Brain pericyte (primary cell): ENCODE measurements around the gene BCCIP.

ENCODE experiments used
- DNase-seq: peaks from one replicate; pipeline ENCODE4 v3.0.0-alpha.2; 2012; ENCODE audit warnings: low read depth, low spot score

Gene BCCIP

DNA sequence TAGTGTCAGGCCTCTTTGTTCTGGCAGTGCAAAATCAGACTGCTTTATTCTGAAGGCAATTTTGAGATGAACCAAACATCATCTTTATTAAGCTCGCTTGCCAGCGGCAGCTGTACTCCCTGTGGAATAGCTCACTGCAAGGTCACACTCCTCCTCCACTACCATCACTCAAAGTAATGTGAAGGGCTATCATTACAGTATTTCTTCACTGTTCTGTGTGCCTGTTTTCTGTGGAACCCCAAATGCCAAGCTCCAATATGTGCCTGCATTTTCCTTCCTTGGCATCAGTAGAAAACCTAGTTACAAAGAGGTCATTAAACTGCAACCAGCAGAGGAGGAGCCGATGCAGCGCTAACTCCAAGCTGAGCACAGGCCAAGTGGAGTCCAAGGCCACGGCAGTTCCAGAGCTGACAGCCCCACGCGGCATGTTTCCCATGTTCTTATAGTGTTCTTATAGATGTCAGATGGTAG is 21.4 kb downstream of the BCCIP start:
- DNase-seq: no peak

DNA sequence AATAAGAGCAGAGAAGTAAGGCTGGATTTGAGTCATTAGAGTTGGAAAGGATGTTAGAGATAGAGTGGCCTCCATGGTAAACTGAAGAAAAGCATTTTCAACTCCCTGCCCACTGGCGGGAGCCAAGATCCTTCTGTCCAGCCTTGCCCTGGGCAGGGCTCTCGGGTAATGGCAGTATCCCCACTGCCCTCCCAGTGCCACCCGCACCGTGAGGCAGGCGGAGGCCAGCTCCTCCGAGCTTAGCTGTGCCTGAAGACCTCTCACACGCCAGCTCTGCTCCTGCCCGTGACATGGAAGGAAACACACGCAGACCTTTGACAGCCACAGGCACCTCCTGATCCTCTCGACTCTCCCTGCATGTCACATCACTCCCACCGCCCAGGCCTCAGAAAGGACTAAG is 22.3 kb downstream of the BCCIP start:
- no peak for DNase-seq

DNA sequence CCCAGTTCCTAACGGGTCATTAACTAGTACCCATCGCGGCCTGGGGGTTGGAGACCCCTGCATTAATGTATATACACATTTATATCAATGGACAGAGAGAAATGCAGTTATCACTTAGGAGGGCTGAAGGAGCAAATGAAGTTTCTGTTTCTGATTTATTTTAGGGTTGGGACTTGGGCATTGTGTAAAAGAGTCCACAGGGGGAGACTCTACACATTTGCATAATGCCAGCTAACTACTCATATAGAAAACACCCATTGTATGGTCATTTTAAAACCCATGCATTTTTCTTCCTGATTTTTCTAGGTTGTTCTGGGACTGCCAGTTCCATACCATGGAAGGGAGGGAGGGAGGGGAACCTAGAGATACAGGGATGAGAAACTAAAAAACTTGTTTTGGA is 23.5 kb downstream of the BCCIP start:
- DNase-seq: no peak

DNA sequence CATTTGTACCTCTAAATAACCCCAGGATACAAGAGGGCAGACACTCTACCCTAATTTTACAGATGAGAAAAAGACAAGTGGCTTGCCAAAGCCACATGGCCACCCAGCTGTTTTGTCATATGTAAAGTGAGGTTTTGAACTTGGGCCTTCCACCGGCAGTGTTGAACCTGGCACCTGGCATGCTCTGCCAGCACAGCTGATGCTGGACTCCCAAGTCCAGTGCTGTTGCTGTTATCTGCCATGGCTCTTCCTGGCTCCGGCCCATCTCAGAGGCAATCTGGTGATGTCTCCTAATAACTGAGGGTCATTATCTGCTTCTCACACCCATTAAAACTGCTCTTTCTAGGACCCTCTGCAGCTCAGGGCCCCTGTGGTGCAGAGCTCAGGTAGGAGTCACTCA is 25.0 kb downstream of the BCCIP start:
- DNase-seq: no peak

DNA sequence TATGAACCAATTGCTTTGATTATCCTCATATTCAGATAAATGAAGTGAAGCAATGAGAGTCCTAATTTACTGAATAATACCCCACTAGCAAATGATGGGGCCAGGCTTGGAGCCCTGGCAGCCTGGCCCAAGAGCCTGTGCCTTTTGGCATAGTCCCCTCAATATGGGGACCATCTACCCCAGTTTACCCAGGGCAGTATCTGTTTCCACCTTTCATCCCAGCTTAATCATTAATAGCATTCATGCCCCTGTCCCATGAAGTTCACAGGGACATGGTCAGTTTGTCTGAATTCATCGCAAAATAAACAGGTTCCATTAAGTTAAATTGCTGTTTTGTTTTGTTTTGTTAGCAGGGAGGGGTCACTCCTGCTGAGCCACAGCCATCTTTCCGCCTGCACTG is 25.5 kb downstream of the BCCIP start:
- no peak for DNase-seq

DNA sequence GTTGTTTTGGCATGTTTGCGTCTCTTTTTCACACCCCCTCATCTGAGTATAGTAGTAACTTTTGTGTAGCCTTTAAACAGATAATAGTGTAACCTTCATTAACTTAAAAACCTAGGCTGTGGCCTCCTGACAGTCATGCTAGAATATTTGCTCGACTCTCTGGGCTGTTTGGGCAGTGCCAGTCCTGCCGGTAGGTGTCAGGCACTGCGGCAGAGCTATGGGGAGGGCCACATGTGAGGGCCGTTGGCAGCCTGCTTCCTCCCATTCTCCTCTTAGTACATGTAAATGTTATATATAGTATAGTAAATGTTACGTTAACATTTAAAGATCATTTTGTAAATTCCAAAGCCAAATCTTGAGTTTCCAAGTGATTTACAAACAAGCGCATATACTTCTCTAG is 26.1 kb downstream of the BCCIP start:
- no peak for DNase-seq

DNA sequence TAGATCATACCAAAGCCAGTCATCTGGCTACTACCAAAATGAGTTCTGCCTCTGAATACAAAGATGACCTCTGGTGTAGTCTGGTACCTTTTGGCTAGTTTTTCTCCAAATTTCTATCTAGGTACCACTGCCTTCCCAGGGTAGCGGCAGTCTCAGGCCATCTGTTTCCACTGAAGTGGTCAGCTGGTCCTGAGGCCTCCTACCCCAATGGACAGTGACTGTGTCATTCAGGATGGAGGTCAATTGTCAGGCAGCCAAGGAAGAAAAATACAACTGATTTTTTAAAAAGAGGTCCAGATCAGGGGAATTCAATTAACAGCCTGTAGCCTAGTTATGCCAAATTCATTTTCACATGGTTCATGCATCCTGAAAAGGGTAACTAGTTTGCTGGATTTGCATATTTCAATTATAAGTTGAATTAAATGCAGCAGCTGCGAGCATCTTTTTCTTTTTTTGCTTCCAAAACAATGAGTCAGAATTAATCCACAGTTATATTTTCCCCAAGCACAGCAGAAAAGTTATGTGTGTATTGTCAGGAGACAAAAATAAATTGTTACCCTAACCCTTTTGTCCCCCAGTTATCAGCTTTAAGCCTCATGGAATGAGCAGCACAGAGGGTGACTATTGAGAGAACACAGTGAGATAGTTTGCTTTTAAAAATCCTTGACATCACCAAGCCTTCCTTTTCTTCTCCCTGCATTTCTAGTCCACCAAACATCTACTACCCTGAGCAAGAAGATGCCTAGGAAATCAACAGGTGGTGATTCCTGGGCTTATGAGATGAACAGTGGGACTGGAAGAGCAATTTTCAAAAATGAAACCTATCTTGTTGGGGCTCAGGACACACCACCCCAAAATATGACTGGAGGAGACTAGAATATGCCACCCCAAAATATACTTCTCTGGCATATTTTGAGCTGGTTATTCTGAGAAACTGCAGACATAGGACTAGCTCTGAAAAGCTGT is 27.7 kb downstream of the BCCIP start:
- DNase-seq: no peak

DNA sequence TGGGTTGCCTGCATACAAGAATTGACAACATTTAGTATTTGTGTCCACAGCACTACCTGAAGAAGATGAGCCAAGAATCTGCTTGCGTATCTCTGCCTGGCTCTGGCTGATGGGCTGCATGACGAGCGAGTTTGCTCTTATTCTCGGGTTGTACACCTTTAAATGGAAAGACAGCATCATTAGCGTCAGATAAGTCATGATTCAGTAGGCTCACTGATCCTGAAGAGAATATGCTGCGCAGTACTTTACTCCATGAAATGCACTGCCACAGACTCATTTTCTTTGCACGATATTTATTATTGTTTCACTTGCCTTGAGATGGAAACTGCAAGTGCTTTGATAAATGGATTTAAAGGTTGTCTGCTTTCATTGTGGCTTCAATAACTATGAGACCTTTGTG is 29.1 kb downstream of the BCCIP start:
- DNase-seq: no peak

DNA sequence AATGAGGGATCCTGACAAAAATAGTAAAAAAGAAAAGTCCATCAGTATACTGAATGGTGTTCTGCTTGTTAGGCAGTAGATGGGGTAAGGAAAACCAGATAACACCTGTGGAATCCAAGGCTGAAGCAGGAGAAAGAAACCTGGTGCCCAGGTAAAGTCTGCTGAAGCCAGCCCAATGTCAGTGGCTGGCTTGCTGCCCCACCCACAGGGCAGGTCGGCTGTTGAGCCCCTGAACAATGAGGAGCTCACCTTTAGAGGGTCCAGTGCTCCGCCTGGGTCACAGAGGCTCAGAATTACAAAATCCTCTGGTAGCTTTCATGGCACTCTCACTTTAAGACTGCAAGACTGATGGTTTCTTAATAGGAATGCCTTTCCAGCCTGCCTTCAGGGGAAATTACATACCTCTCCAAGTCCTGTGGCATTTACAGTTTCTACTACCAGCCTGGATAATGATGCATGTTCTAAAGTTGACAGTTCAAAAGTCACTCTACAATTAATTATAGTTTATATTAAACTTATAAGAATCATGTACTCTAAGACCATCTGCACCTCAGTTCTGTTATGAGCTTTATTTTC is 33.9 kb downstream of the BCCIP start:
- DNase-seq: no peak

DNA sequence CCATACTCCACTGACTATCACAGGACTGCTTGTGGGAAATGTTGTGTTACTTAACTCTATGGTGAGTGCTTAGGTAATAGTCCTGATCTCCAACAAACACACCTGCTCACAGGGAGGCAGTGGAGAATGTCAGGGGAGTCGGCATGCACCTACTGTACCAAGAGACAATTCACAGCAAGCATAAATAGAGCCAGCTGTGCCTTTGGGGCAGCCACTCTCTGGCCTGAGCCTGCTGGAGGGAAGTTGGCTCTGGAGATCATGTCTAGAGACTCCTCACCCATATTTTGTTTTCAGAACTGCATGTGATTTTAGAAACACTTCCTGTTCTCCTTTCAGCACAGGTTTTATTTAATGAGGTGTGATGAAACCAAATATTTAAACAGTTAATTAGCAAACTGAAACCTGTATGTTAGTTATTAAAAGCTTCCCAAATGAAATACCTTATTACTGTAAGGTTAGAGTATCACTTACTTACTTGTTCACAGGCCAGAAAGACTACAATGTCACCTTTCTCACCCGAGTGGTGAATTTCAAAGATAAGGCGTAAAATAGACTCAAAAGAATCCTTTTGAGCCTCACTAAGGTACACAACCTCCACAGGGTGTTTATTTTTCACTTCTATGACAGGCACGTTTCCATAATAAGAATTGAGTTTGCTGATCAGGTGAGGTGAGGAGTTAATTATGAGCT is 35.9 kb downstream of the BCCIP start:
- DNase-seq: no peak

DNA sequence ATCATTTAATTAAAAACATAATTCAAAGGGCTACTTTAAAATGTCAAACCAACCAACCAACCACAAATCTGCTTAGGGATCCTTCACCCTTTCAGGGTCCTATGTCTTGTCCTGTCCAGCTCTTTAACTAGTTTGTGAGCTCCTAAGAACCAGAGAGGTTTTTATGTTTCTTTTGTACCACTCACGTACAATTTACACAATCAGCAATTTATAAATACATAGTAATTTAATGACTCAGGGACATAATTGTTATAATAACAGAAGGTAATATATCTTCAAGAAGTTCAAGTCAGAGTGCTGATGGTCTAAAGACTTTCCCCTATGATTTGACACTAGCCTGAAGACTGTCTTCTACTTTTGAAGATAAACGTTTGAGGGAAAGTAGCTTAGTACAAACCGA is 41.8 kb downstream of the BCCIP start:
- DNase-seq: no peak

DNA sequence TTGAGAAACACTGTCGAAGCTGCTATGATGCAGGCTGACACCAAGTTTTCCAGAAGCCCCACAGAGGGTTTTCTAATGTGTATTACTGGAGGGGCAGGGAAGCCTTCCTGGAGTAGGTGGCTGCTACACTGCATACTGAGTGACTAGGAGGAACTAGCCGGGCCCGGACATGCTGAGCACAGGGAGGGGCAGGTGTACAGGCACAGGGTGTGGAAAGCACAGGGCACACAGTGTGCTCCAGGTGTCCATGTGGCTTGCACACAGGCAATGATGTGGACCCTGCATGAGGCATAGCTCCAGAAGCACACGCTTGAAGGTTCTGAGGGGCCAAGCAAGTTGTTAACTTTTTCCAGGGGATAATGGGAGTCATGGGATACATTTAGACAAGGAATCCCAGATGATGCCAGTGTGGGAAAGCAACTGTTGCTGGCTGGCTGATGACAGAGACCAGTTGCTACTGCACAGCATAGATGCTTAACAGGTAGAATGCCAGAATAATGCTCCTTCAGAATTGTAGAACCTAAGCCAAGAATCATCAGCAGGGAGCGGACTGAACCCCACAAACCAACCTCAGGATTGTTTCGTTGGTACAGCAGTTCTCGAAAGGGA is 43.2 kb downstream of the BCCIP start:
- no peak for DNase-seq

DNA sequence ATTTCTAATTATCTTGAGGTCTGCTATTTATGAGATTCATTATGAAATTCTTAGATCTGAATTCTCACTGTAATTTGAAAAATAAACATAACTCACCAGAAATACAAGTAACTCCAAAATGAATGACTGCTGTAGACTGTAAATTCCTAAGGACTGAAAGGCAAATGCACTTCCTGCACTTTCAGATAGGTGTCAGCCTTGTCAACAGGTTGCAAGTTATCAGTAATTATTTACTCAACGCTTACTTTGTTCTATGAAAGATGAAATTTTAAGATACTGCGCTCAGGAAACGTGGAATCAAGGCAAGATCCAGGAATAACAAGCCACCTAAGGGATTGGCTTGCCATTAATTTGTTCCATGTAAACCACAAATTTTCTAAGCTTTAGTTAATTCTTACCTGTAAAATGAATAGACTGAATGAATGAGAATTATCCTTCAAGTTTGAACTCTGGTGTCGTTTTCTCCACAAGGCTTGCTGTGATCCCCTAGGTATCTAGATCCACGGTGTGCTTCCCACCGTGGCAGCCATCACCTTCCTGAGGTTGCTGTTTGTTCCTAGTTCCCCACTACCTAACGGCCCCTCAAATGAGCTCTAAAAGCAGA is 45.1 kb downstream of the BCCIP start:
- DNase-seq: no peak

DNA sequence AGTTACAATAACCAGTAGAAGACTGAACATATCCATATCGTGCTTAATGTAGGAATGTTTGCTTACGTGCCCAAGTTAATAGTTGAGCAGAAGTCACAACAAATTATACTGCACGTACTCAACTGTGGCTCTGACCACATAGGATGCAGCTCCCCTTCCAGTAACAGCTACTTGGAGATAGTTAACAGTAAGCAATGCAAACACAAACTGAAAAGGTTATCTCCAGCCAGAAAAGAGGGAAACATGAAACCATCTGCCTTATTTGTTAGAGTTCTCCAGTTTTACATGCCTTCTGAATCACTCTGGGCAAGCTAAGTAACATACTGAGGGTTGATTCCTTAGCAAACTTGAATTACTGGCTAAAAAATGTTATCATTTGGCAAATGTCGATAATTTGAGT is 48.0 kb downstream of the BCCIP start:
- no peak for DNase-seq

DNA sequence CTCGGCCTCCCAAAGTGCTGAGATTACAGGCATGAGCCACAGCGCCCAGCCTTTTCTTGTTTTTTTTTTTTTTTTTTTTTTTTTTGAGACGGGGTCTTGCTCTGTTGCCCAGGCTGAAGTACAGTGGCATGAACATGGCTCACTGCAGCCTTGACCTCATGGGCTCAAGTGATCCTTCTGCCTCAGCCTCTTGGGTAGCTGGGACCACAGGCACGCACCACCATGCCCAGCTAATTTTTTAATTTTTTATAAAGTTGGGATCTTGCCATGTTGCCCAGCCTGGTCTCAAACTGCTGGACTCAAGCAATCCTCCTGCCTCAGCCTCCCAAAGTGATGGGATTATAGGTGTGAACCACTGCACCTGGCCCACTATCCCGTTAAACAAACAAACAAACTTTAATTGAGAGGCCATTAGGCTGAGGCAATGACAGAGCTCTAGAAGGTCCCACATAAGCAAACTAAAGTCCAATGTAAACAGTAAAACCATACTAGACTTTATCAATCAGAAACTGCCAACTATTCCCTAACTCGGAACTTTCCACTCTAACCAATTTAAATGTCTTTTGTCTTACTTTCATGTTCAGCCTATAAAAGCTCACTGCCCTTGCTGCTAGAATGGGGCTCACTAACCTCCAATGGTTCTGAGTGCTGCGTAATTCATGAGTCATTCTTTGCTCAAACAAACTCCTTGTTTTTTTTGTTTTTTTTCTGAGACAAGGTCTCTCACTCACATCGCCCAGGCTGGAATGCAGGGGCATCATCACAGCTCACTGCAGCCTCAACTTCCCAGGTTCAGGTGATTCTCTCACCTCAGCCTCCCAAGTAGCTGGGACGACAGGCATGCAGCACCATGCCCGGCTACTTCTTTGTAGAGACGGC is 55.9 kb downstream of the BCCIP start:
- DNase-seq: peak; percentile 68

DNA sequence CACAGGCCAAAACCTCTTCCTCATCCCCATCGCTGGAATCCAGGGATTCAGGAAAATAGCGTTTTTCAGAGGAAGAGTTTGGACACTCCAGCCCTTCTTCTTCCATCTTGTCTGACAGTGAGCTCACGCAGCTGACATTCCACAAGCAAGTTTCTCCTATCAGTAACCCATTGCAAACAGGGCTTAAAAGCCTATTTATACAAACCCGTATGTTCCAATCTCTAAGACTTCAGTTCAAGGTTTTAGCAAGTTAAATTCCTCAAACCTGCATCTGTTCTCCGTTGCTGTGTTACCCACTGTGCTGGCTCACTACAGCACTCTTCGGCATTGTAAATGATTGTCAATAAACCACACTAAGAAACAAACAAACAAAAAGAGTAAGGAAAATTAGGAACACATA is 57.4 kb downstream of the BCCIP start:
- no peak for DNase-seq

DNA sequence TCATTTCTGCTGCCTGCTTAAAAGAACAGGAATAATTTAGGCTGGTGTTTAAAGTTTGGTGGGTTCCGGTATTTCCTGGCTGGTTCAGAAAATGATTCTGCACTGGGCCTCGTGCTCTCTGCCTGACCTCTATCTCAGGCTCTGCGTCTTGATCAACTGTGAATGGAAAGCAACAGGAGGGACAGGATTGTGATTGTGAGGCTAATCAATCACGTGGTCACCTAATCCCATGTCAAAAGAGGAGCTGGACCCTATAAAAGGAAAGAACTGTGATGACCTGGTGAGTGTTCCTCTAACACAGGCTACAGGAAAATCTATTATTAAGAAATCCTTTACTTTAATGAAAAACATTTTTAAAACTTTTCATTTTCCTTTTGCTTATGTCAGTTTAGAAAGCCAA is 57.8 kb downstream of the BCCIP start, which contains the start of gene DHX32:
Gene DHX32 (minus strand): TSS at position 101 of the 400 bp plus-strand sequence. CDS start 468 bp downstream, outside the sequence.
- no peak for DNase-seq

DNA sequence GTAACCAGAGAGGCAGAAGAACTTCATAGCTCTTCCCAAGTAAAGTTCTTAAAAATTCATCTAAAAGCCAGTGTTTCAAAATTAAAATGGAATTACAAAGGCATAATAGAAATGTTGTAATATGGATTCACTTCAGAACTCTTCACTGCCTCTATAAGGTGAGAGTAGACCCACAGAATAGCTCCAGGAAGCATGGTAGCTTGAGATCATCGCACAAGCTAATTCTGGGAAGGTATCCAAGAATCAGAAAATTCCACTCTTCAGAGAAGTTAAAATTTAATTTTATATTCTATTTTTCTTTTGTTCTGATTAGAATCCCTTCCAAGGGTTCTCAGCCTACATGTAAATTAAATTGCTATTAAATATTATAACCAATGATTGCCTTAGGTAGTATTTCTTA is 59.2 kb downstream of the BCCIP start:
- no peak for DNase-seq

DNA sequence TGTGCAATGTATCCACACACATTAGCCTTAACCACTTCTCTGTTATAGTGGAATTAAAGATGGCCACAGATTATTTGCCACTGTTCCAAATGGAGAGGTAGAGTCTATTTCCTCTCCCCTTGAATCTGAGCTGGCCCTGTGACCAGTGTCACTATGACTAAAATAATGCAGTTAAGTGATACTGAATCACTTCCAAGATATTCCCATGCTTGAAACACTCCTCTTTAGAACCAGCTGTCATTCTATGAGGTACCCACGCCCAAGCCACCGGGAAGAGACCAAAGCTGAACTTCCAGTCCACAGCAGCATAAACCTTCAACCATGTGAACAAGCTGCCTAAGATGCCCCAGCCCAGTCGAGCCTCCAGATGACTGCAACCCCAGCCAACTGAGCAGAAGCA is 59.9 kb downstream of the BCCIP start:
- no peak for DNase-seq
